Measurements from ENCODE around the gene MAPK13.

Gene MAPK13

GRCh38 chr6:36160147-36160760, 29.9 kb downstream of the MAPK13 start:
- no peak for DNase-seq

GRCh38 chr6:36169023-36170007, 39.0 kb downstream of the MAPK13 start:
- no peak for DNase-seq

GRCh38 chr6:36170704-36171103, 40.4 kb downstream of the MAPK13 start:
- no peak for DNase-seq

GRCh38 chr6:36171573-36171972, 41.3 kb downstream of the MAPK13 start:
- no peak for DNase-seq

- DNase-seq, result no peak
Measured at GRCh38 chr6:36177166-36177565, 46.9 kb downstream of the MAPK13 start.

GRCh38 chr6:36178544-36178943, 48.2 kb downstream of the MAPK13 start:
- no peak for DNase-seq

GRCh38 chr6:36180126-36180525, 49.8 kb downstream of the MAPK13 start:
- no peak for DNase-seq

- no peak for DNase-seq
Measured at GRCh38 chr6:36184311-36184710, 54.0 kb downstream of the MAPK13 start.

GRCh38 chr6:36186199-36186598, 55.9 kb downstream of the MAPK13 start:
- DNase-seq, result no peak

GRCh38 chr6:36187446-36187845, 57.1 kb downstream of the MAPK13 start:
- no peak for DNase-seq
